GM08714 (cell line): Measurements from ENCODE around the gene GNG12.

Experiments used
- H3K4me3 ChIP-seq: fragments of 200-500 bp; sonication (Bioruptor generic); 2 replicates; pipeline ENCODE4 v1.5.1; 2014; ENCODE audit warnings: mild to moderate bottlenecking, low read length, inconsistent platforms
- ZNF274 ChIP-seq: IDR thresholded peaks from 2 replicates; pipeline ENCODE4 v1.6.1; 2012; ENCODE audit warnings: mild to moderate bottlenecking, low read depth, low read length

GNG12 gene

GRCh38 chr1:67686267-67687197 lies 146.7 kb downstream of the GNG12 start:
- H3K4me3 ChIP-seq = peak overlapping the region; percentile 89
- no peak for TF ChIP-seq ZNF274

- peak overlapping the region; percentile 89 for H3K4me3 ChIP-seq
- no peak for TF ChIP-seq ZNF274
These were observed 147.6 kb downstream of the GNG12 start for GRCh38 chr1:67685558-67686266.

GRCh38 chr1:67685067-67685557 lies 148.2 kb downstream of the GNG12 start, which contains the start of gene GADD45A:
Gene GADD45A (plus strand): TSS chr1:67685201. CDS start chr1:67685495, 294 bp downstream.
- TF ChIP-seq ZNF274 = no peak
- peak within 1 kb of the TSS; percentile 89 for H3K4me3 ChIP-seq

DNA sequence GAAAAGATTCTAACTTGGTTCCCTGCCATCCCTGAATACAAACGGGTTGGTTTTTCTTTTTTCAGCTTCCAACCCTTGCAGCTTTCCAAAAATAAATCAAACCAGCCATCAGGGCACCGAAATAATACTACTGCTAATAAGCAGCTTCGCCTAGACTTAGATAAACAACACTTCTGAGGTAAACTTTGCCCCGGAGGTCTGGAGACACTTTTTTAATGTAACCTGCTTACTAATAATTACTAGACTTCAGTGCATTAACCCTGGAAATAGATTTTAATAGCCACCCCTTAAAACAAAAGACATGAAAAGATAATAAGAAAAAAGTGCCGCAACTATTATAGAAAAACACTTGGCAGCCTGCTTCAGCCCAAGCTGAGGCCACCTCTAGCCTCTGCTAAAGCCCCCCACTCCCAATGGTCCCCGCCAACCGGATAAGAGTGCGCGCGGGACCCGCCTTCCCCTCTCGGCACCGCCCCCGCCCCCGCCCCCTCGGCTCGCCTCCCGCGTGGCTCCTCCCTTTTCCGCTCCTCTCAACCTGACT lies 148.7 kb downstream of the GNG12 start:
- H3K4me3 ChIP-seq = peak overlapping the region; percentile 20; the same call in 1 of the 2 replicates
- no peak for TF ChIP-seq ZNF274

- peak overlapping the region; percentile 20; the same call in 1 of the 2 replicates for H3K4me3 ChIP-seq
- no peak for TF ChIP-seq ZNF274
These were observed 149.3 kb downstream of the GNG12 start for GRCh38 chr1:67683766-67684525.

DNA sequence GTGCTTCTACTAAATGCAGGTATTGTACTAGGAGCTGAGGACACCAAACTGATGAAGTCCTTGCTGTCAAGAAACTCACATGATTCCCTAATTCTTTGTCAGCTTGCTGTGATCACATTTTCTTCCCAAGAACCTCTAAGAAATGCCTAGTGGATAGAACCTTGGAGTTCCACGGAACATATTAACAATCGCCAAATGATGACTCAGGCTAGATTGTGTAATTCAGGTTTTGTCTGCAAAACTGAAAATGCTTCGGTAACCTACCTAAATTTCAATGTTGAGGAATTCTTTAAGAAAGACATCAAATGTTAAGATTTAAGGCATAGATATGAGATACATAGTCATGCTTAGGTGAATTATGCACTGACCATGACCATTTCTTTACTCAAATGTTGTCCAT lies 150.0 kb downstream of the GNG12 start:
- TF ChIP-seq ZNF274 = no peak
- no peak overlapping the region for H3K4me3 ChIP-seq

DNA sequence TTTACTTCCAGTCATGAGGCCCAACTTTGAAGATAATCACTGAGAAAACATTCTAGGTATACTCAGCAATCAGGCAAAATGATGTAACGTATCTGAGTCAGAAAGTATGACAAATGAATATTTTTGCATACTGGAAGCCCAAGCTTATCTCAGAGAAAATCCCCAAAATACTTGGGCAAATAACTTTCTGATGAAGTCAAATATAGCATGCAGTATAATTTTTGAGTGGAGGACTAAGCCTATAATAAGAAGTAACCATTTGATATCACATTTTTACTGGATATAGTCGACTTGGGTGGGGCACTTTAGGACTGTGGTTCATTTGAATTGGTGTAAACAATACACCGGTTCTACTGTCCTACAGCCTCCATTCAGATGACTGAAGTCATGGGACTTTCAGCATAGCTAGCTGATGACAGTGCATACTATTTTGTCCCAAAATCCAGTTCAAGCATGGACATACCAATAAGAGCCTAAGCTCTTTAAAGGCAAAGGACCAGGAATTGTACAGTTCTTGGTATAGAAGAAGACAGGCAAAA lies 150.5 kb downstream of the GNG12 start:
- TF ChIP-seq ZNF274 = no peak
- H3K4me3 ChIP-seq = no peak overlapping the region

GRCh38 chr1:67680486-67680885 lies 152.8 kb downstream of the GNG12 start:
- TF ChIP-seq ZNF274 = no peak
- H3K4me3 ChIP-seq = no peak overlapping the region

- H3K4me3 ChIP-seq = no peak overlapping the region
- no peak for TF ChIP-seq ZNF274
These were observed 153.6 kb downstream of the GNG12 start for GRCh38 chr1:67679691-67680090.

DNA sequence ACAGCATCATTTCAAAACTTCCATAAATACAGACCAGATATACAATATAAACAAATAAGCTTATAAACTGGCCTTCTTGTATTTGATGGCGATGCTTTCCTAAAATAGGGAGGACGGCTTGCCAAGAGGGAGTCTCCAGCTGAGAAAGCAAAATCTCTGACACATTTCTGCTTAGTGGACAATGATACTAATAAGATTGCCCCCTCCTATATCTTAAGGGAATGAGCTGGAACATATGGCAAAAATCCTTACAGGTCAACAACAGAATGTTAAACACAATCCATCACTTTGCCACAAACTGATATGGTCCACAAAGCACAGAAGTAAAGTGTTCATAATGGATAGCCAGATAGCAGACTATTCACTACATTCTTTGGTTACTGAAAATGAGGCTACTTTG lies 155.3 kb downstream of the GNG12 start:
- TF ChIP-seq ZNF274 = no peak
- H3K4me3 ChIP-seq = no peak overlapping the region

- no peak overlapping the region for H3K4me3 ChIP-seq
- TF ChIP-seq ZNF274 = no peak
These were observed 155.9 kb downstream of the GNG12 start for GRCh38 chr1:67677408-67677807.

DNA sequence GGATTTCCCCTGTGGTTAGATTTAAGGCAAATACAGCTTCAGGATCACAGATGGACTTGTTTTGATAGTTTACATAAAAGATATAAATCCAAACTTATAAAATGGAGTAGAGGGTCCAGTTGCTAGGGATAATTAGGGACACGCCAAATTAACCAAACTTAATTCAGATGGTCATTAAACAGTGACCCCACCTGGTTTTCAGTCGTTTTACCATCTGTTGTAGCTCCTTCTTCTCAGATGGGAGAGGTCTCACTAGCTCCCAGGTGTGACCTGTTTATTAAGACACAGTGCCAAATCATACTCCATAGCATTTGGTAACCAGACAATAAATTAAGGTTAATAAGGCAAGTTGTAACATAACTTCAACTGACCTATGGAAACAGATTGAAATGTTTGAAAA lies 156.3 kb downstream of the GNG12 start:
- no peak overlapping the region for H3K4me3 ChIP-seq
- TF ChIP-seq ZNF274 = no peak

DNA sequence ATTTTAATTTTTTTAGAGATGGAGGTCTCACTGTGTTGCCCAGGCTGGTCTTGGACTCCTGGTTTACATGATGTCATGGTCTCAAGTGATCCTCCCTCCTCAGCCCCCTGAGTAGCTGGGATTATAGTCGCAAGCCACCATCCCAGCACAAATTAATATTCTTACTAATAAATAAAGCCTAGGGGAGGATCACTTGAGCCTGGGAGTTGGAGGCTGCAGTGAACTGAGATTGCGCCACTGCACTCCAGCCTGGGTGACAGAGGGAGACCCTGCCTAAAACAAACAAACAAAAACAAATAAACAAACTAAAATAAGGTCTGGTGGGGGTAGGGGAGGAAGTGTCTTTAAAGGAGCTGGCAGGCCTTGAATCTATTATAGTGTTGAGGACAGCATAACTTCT lies 157.0 kb downstream of the GNG12 start:
- TF ChIP-seq ZNF274 = no peak
- no peak overlapping the region for H3K4me3 ChIP-seq

DNA sequence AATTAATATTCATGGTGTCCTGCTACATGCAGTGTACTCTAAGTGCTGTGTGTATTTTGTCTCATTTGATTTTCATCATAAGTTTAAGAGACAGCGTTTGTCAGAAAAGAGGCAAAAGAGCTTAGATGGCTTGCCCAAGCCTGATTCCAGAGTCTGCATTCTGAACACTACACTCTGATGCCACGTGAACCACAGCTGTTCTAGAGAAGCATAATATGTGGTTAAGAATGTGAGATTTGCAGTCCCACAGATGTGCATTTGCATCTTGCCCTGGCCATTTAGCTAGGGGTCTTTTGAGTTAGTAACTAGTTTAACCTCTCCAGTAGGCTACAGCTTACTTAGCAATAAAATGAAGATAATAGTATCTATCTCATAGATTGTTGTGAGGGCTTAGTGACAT lies 157.5 kb downstream of the GNG12 start:
- no peak for TF ChIP-seq ZNF274
- no peak overlapping the region for H3K4me3 ChIP-seq
